HEK293 (cell line): ENCODE results near the gene DSP.

Source experiments
- CTCF ChIA-PET: fragments of 350-600 bp; formaldehyde crosslinking; extraction: SDS; loops from one replicate; lab custom pipeline; 2021; ENCODE audit warnings: antibody characterized with exemption; lab: Yijun Ruan, JAX
- POLR2A ChIA-PET: fragments of 300-600 bp; formaldehyde crosslinking; extraction: SDS; loops from one replicate; lab custom pipeline; 2020; ENCODE audit warnings: antibody characterized with exemption, inconsistent platforms; lab: Yijun Ruan, JAX
- H3K27ac ChIP-seq: fragments of 200-500 bp; sonication (Bioruptor generic); 2 replicates; pipeline ENCODE4 v1.5.1; 2014; ENCODE audit warnings: low read depth, low read length, control low read depth, inconsistent platforms; ENCODE audit errors: extremely low read depth
- H3K36me3 ChIP-seq, 2 experiments: fragments of 200-500 bp in 1 of 2; sonication (Bioruptor generic) in 1 of 2; 1 replicate in 1 of 2; 2 replicates in 1 of 2; pipeline ENCODE4 v1.5.1; 2014 to 2017; ENCODE audit warnings: inconsistent platforms in 2 of 2, low read length in 2 of 2; ENCODE audit not compliant: control insufficient read depth in 2 of 2, insufficient read depth in 1 of 2
- H3K4me1 ChIP-seq: fragments of 200-500 bp; sonication (Bioruptor generic); 2 replicates; pipeline ENCODE4 v1.5.1; 2014; ENCODE audit warnings: mild to moderate bottlenecking, low read length, inconsistent platforms; ENCODE audit not compliant: control insufficient read depth, insufficient read depth
- H3K4me3 ChIP-seq: 2 replicates; pipeline ENCODE4 v1.5.1; 2011; ENCODE audit warnings: low read depth, mild to moderate bottlenecking, control low read depth, low read length, moderate library complexity
- H3K9me3 ChIP-seq: fragments of 200-500 bp; sonication (Bioruptor generic); 2 replicates; pipeline ENCODE4 v1.5.1; 2014; ENCODE audit warnings: low read depth, low read length, inconsistent platforms; ENCODE audit not compliant: control insufficient read depth, insufficient read depth
- HIC1 ChIP-seq: fragments of 450-650 bp; formaldehyde crosslinking; IDR thresholded peaks from 2 replicates; pipeline ENCODE4 v1.5.1; 2016; ENCODE audit warnings: missing biosample characterization, missing genetic modification characterization
- HOXD13 ChIP-seq: sonication (generic); formaldehyde crosslinking; IDR thresholded peaks from 2 replicates; pipeline ENCODE4 v1.8.0; 2022; ENCODE audit warnings: missing genetic modification reagents, borderline replicate concordance
- KLF8 ChIP-seq: fragments of 450-650 bp; formaldehyde crosslinking; IDR thresholded peaks from 2 replicates; pipeline ENCODE4 v1.5.1; 2016; ENCODE audit warnings: missing biosample characterization, missing genetic modification characterization
- PRDM1 ChIP-seq: fragments of 450-650 bp; formaldehyde crosslinking; IDR thresholded peaks from 2 replicates; pipeline ENCODE4; 2016; ENCODE audit warnings: missing biosample characterization, missing genetic modification characterization
- SCRT2 ChIP-seq: fragments of 450-650 bp; formaldehyde crosslinking; IDR thresholded peaks from 2 replicates; pipeline ENCODE4 v1.5.1; 2016; ENCODE audit warnings: missing biosample characterization, missing genetic modification characterization
- WT1 ChIP-seq: fragments of 450-650 bp; formaldehyde crosslinking; IDR thresholded peaks from 2 replicates; pipeline ENCODE4 v1.5.1; 2016; ENCODE audit warnings: missing biosample characterization, missing genetic modification characterization
- ZBTB10 ChIP-seq: fragments of 450-650 bp; formaldehyde crosslinking; IDR thresholded peaks from 2 replicates; pipeline ENCODE4 v1.5.1; 2016; ENCODE audit warnings: missing biosample characterization, missing genetic modification characterization
- ZBTB21 ChIP-seq: fragments of 450-650 bp; formaldehyde crosslinking; IDR thresholded peaks from 2 replicates; pipeline ENCODE4 v1.5.1; 2017; ENCODE audit warnings: missing biosample characterization, missing genetic modification characterization
- ZBTB48 ChIP-seq: fragments of 450-650 bp; formaldehyde crosslinking; IDR thresholded peaks from 2 replicates; pipeline ENCODE4 v1.5.1; 2016; ENCODE audit warnings: missing biosample characterization, missing genetic modification characterization
- ZBTB7A ChIP-seq: fragments of 450-650 bp; formaldehyde crosslinking; IDR thresholded peaks from 2 replicates; pipeline ENCODE4 v1.5.1; 2016; ENCODE audit warnings: low read depth, missing biosample characterization, missing genetic modification characterization
- ZFHX2 ChIP-seq: fragments of 450-650 bp; formaldehyde crosslinking; conservative IDR thresholded peaks from 2 replicates; pipeline ENCODE4 v1.5.1; 2016; ENCODE audit warnings: missing biosample characterization, missing genetic modification characterization
- ZNF112 ChIP-seq: fragments of 450-650 bp; formaldehyde crosslinking; IDR thresholded peaks from 2 replicates; pipeline ENCODE4 v1.5.0; 2017; ENCODE audit warnings: missing biosample characterization, missing genetic modification characterization
- ZNF138 ChIP-seq: fragments of 450-650 bp; formaldehyde crosslinking; IDR thresholded peaks from 2 replicates; pipeline ENCODE4 v1.5.1; 2016; ENCODE audit warnings: missing biosample characterization, missing genetic modification characterization, borderline replicate concordance
- ZNF155 ChIP-seq: fragments of 450-650 bp; formaldehyde crosslinking; IDR thresholded peaks from 2 replicates; pipeline ENCODE4 v1.5.1; 2016; ENCODE audit warnings: missing biosample characterization, missing genetic modification characterization
- ZNF157 ChIP-seq: fragments of 450-650 bp; formaldehyde crosslinking; IDR thresholded peaks from 2 replicates; pipeline ENCODE4 v1.5.1; 2016; ENCODE audit warnings: missing biosample characterization, missing genetic modification characterization
- ZNF202 ChIP-seq: fragments of 450-650 bp; formaldehyde crosslinking; IDR thresholded peaks from 2 replicates; pipeline ENCODE4 v1.5.1; 2016; ENCODE audit warnings: missing biosample characterization, missing genetic modification characterization, borderline replicate concordance
- ZNF214 ChIP-seq: fragments of 450-650 bp; formaldehyde crosslinking; IDR thresholded peaks from 2 replicates; pipeline ENCODE4 v1.5.1; 2017; ENCODE audit warnings: missing biosample characterization, mild to moderate bottlenecking, missing genetic modification characterization, borderline replicate concordance
- ZNF221 ChIP-seq: fragments of 450-650 bp; formaldehyde crosslinking; IDR thresholded peaks from 2 replicates; pipeline ENCODE4 v1.5.1; 2017; ENCODE audit warnings: missing biosample characterization, missing genetic modification characterization, borderline replicate concordance
- ZNF518A ChIP-seq: fragments of 450-650 bp; formaldehyde crosslinking; conservative IDR thresholded peaks from 2 replicates; pipeline ENCODE4 v1.5.1; 2016; ENCODE audit warnings: low read depth, missing biosample characterization, missing genetic modification characterization
- ZNF529 ChIP-seq: fragments of 450-650 bp; formaldehyde crosslinking; IDR thresholded peaks from 2 replicates; pipeline ENCODE4 v1.5.1; 2017; ENCODE audit warnings: missing genetic modification characterization, missing biosample characterization; ENCODE audit not compliant: insufficient replicate concordance
- ZNF596 ChIP-seq: fragments of 450-650 bp; IDR thresholded peaks from 2 replicates; pipeline ENCODE4 v1.5.0; 2018; ENCODE audit warnings: missing biosample characterization, mild to moderate bottlenecking, missing genetic modification characterization, moderate library complexity
- ZNF626 ChIP-seq: fragments of 450-650 bp; sonication (Bioruptor Pico); formaldehyde crosslinking; IDR thresholded peaks from 2 replicates; pipeline ENCODE4 v1.5.1; 2018; ENCODE audit warnings: missing biosample characterization, missing genetic modification characterization, inconsistent platforms
- ZNF792 ChIP-seq: fragments of 450-650 bp; formaldehyde crosslinking; IDR thresholded peaks from 2 replicates; pipeline ENCODE4 v1.5.1; 2016; ENCODE audit warnings: missing biosample characterization, missing genetic modification characterization
- ZSCAN16 ChIP-seq: fragments of 450-650 bp; formaldehyde crosslinking; IDR thresholded peaks from 2 replicates; pipeline ENCODE4 v1.5.1; 2016; ENCODE audit warnings: missing biosample characterization, missing genetic modification characterization

The DSP gene

GRCh38 chr6:7546896-7547295 is 5.4 kb downstream of the DSP start:
- Histone ChIP-seq H3K4me1 (peaks cover 36% of the 10 kb centered on the region), H3K36me3 (no peaks in the 10 kb centered on the region; a peak in 1 of 3 replicates), H3K9me3 (no peaks in the 10 kb centered on the region), H3K4me3 (no peak overlapping the region), H3K27ac (no peak overlapping the region)
- ChIA-PET POLR2A (interaction anchor here (0.7 kb wide), 1 partner anchor 43 kb away, joined by 3 read pairs; the partner anchor contains the start of gene SNRNP48), CTCF (interaction anchor here (1.8 kb wide), 1 partner anchor 122 kb away, joined by 5 read pairs; no protein-coding TSS in a partner anchor)
- TF ChIP-seq ZBTB7A, result no peak
- TF ChIP-seq KLF8 (tag by site-specific recombination), result no peak
- TF ChIP-seq ZNF518A (tag by site-specific recombination), result no peak

GRCh38 chr6:7547315-7547714 is 5.8 kb downstream of the DSP start:
- ChIA-PET POLR2A (interaction anchor here (0.7 kb wide), 1 partner anchor 42 kb away, joined by 3 read pairs; the partner anchor contains the start of gene SNRNP48), CTCF (no interaction called here)
- Histone ChIP-seq H3K9me3 (no peaks in the 10 kb centered on the region), H3K36me3 (no peaks in the 10 kb centered on the region; a peak in 1 of 3 replicates), H3K4me3 (no peak overlapping the region), H3K27ac (no peak overlapping the region), H3K4me1 (peaks cover 36% of the 10 kb centered on the region)
- TF ChIP-seq PRDM1 (tag by site-specific recombination) (no peak), ZNF155 (tag by site-specific recombination) (no peak), ZNF138 (no peak), ZBTB48 (tag by site-specific recombination) (no peak), SCRT2 (tag by site-specific recombination) (no peak), ZNF112 (tag by site-specific recombination) (no peak), WT1 (tag by site-specific recombination) (no peak), ZNF596 (no peak), ZNF214 (tag by site-specific recombination) (no peak), ZNF202 (tag by site-specific recombination) (no peak), ZSCAN16 (tag by site-specific recombination) (no peak), ZNF792 (tag by site-specific recombination) (no peak), ZFHX2 (no peak), ZNF626 (no peak)

GRCh38 chr6:7550433-7550801 is 8.9 kb downstream of the DSP start:
- Histone ChIP-seq H3K9me3 (no peaks in the 10 kb centered on the region), H3K36me3 (no peaks in the 10 kb centered on the region; a peak in 1 of 3 replicates), H3K4me1 (peaks cover 23% of the 10 kb centered on the region), H3K27ac (no peak overlapping the region), H3K4me3 (no peak overlapping the region)
- POLR2A ChIA-PET, result interaction anchor here (1.2 to 1.4 kb wide), 2 partner anchors 9 to 40 kb away, joined by 3 to 4 read pairs; partner anchors contain the start of genes DSP and SNRNP48
- CTCF ChIA-PET, result no interaction called here
- TF ChIP-seq ZNF529 (no peak), ZNF157 (tag by site-specific recombination) (no peak), PRDM1 (tag by site-specific recombination) (no peak), ZBTB10 (tag by site-specific recombination) (no peak), HIC1 (tag by site-specific recombination) (no peak), ZBTB21 (tag by site-specific recombination) (no peak), ZNF221 (tag by site-specific recombination) (no peak), HOXD13 (CRISPR knock-in tag) (no peak)
